ENCODE results near the gene CTSD. TPM values are rescaled to one million over a fixed set of nuclear protein-coding genes. Genes with fewer than 3 reads are reported as not detected.
"Not testable (repeated sequence)": the region's sequence is repeated elsewhere in the genome, so short reads cannot be mapped to it uniquely, and the experiment has no call there.

The CTSD gene
- total RNA-seq, 4 donors from 2014 or later: 385 to 583 (median 429) TPM

DNA sequence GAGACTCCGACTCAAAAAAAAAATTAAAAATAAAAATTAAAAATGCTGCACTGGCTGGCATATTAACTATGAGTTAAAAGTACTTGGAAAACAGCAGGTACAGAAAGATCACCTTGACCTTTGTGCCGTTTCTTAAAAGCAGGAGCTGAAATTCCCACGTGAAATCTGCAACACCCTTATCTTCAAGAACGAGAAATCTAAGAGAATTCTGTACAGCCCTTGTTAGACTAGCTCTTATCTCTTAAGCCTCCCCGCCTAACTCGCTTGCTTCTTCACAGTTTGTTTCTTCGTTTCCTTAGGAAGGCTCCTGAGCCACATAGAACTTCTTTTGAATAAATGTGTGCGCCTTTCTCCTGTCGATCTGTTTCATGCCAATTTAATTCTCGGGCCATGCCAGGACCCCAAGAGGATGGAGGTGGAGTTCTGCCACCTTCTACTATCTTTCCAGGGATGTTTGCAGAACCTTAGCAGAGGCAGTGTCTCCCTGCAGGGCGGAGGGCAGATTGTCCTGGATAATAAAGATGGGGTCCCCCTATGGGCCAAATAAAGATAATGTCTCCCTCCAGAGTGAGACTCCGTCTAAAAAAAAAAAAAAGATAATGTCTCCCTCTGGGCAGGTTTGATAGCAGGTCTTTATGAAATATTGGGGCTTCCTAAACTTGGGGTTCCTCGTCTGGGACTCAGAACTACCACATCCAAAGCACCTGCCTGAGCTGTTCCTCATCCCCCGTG lies 43.7 kb upstream of the CTSD start:
- Histone ChIP-seq H3K9me3 (no peaks in the 10 kb centered on the region), H3K4me3 (no peak overlapping the region), H3K27me3 (no peaks in the 10 kb centered on the region), H3K27ac (no peak overlapping the region), H3K4me1 (no peaks in the 10 kb centered on the region), H3K36me3 (no peaks in the 10 kb centered on the region)
- 75 to 77% methylated on average over 14 of the region's 14 CpGs for WGBS, 2 donors
- no peak for DNase-seq (ENCODE audit: low spot score in 2 of 2)
- TF ChIP-seq, protein P1, sequence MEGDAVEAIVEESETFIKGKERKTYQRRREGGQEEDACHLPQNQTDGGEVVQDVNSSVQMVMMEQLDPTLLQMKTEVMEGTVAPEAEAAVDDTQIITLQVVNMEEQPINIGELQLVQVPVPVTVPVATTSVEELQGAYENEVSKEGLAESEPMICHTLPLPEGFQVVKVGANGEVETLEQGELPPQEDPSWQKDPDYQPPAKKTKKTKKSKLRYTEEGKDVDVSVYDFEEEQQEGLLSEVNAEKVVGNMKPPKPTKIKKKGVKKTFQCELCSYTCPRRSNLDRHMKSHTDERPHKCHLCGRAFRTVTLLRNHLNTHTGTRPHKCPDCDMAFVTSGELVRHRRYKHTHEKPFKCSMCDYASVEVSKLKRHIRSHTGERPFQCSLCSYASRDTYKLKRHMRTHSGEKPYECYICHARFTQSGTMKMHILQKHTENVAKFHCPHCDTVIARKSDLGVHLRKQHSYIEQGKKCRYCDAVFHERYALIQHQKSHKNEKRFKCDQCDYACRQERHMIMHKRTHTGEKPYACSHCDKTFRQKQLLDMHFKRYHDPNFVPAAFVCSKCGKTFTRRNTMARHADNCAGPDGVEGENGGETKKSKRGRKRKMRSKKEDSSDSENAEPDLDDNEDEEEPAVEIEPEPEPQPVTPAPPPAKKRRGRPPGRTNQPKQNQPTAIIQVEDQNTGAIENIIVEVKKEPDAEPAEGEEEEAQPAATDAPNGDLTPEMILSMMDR (IDR thresholded peaks at IDR 0.05): no peak
- TF ChIP-seq EP300 (IDR thresholded peaks at IDR 0.05): no peak
- TF ChIP-seq POLR2A (IDR thresholded peaks at IDR 0.05): no peak

- no peaks in the 10 kb centered on the region for H3K4me1 ChIP-seq
- H3K9me3 ChIP-seq: no peaks in the 10 kb centered on the region
- no peaks in the 10 kb centered on the region for H3K36me3 ChIP-seq
- WGBS, 2 donors: 88 to 89% methylated on average over 15 of the region's 15 CpGs
- no peak overlapping the region for H3K4me3 ChIP-seq
- no peak for DNase-seq (ENCODE audit: low spot score in 2 of 2)
- H3K27ac ChIP-seq: no peak overlapping the region
- no peaks in the 10 kb centered on the region for H3K27me3 ChIP-seq
- TF ChIP-seq, protein P1 (IDR thresholded peaks at IDR 0.05): no peak
- no peak for TF ChIP-seq EP300 (IDR thresholded peaks at IDR 0.05)
- TF ChIP-seq POLR2A (IDR thresholded peaks at IDR 0.05): no peak
These were observed 41.8 kb upstream of the CTSD start for GRCh38 chr11:1805525-1805924.

- not testable (repeated sequence) for H3K27me3 ChIP-seq; H3K36me3 ChIP-seq; DNase-seq (ENCODE audit: low spot score in 2 of 2); H3K27ac ChIP-seq; H3K4me1 ChIP-seq; H3K9me3 ChIP-seq; H3K4me3 ChIP-seq
- WGBS, 2 donors: 89 to 93% methylated on average over 30 to 35 of the region's 42 CpGs
These were observed 40.2 kb upstream of the CTSD start for GRCh38 chr11:1803835-1804519.

DNA sequence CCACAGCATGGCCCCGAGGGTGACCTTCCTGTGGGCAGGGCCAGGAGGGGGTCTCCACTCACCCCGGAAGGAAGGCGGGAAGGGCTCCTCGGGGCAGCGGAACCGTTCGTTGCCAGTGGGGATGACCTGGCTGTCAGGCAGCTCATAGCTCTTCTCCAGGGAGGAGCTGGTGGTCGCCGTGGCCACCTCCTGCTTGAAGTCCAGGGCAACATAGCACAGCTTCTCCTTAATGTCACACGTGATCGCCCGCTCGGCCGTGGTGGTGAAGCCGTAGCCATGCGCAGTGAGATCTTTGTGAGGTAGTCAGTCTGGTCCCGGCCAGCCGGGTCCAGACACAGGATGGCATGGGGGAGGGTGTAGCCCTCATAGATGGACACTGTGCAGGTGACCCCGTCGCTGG lies 39.5 kb upstream of the CTSD start:
- Histone ChIP-seq H3K4me1 (no peaks in the 10 kb centered on the region), H3K27me3 (no peaks in the 10 kb centered on the region), H3K27ac (no peak overlapping the region), H3K36me3 (no peaks in the 10 kb centered on the region), H3K4me3 (no peak overlapping the region), H3K9me3 (no peaks in the 10 kb centered on the region)
- no peak for TF ChIP-seq EP300 (IDR thresholded peaks at IDR 0.05)
- TF ChIP-seq POLR2A (IDR thresholded peaks at IDR 0.05): no peak
- TF ChIP-seq, protein P1 (IDR thresholded peaks at IDR 0.05): no peak
- no peak for DNase-seq (ENCODE audit: low spot score in 2 of 2)
- 92 to 94% methylated on average over 20 of the region's 20 CpGs for WGBS, 2 donors

DNA sequence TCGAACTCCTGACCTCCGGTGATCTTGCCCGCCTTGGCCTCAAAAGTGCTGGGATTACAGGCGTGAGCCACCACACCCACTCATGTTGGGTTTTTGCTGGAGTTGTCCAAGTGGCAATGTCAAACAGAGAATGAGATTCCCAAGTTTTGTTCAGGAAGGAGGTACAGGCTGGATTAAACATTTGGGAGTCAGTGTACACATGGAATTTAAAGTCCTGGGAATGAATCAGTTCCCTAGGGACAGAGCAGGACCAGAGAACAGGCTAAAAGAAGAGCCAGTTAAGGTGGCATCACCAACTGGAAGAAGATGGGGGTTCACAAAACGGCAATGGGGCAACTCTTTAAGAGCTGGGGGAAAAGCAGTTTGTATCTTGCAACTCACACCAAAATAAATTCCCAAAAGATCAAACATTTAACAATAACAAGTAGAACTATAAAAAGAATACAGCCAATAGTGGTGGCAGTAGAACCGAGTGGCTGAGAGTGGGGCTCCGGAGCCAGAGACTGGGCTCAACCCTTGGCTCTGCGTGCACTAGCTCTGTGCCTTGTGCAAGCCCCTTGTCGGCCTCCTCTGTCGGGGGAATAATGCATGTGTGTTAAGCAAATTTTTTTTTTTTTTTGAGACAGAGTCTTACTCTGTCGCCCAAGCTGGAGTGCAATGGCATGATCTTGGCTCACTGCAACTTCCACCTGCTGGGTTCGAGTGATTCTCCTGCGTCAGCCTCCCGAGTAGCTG lies 33.8 kb upstream of the CTSD start:
- Histone ChIP-seq H3K4me3 (no peak overlapping the region), H3K36me3 (no peaks in the 10 kb centered on the region), H3K9me3 (peaks cover 0 to 6% (median 0%) of the 10 kb centered on the region in 4 donors), H3K4me1 (no peaks in the 10 kb centered on the region), H3K27me3 (peaks cover 0 to 4% of the 10 kb centered on the region in 2 donors), H3K27ac (no peak overlapping the region)
- 75 to 78% methylated on average over 14 of the region's 14 CpGs for WGBS, 2 donors
- no peak for DNase-seq (ENCODE audit: low spot score in 2 of 2)
- TF ChIP-seq EP300 (IDR thresholded peaks at IDR 0.05) (no peak), POLR2A (IDR thresholded peaks at IDR 0.05) (no peak)
- TF ChIP-seq, protein P1 (IDR thresholded peaks at IDR 0.05): no peak

All from tibial nerve (tissue), 4 donors.